Transverse colon (tissue), 4 donors: ENCODE results near the gene EFNA1. TPM values are rescaled to one million over a fixed set of nuclear protein-coding genes. Genes with fewer than 3 reads are reported as not detected.

Experiments used
- DNase-seq: peaks from one replicate; pipeline ENCODE4 v3.0.0-alpha.2; 2019
- H3K27ac ChIP-seq, 4 donors: fragments of 200-600 bp; sonication (generic); 2 replicates each; pipeline ENCODE4 v1.5.1; 2016 to 2018; ENCODE audit warnings: inconsistent platforms in 4 of 4
- H3K27me3 ChIP-seq: fragments of 200-600 bp; sonication (generic); 2 replicates; pipeline ENCODE4 v1.5.1; 2017; ENCODE audit warnings: inconsistent platforms
- H3K36me3 ChIP-seq, 4 donors: fragments of 200-600 bp; sonication (generic); 2 replicates each; pipeline ENCODE4 v1.5.1; 2017 to 2019; ENCODE audit warnings: inconsistent platforms in 4 of 4
- H3K4me1 ChIP-seq, 4 donors: fragments of 200-600 bp; sonication (generic); 2 replicates each; pipeline ENCODE4 v1.5.1; 2017 to 2020; ENCODE audit warnings: inconsistent platforms in 4 of 4
- H3K4me3 ChIP-seq, 4 donors: fragments of 200-600 bp; sonication (generic); 1 replicate in 1 of 4; 2 replicates in 3 of 4; pipeline versions ENCODE4 v1.5.1 to v1.6.1; 2017 to 2019; ENCODE audit warnings: inconsistent platforms in 4 of 4
- H3K9me3 ChIP-seq, 2 donors: fragments of 200-600 bp; sonication (generic); 2 replicates each; pipeline ENCODE4 v1.5.1; 2017 to 2019; ENCODE audit warnings: inconsistent platforms in 2 of 2
- EP300 ChIP-seq: sonication (generic); formaldehyde crosslinking; IDR thresholded peaks from one replicate; pipeline ENCODE4 v1.6.1; 2017; ENCODE audit warnings: antibody characterized with exemption, low read depth
- POLR2A ChIP-seq: fragments of 450-650 bp; IDR thresholded peaks from one replicate; pipeline ENCODE4 v1.6.1; 2016; ENCODE audit warnings: antibody characterized with exemption, mild to moderate bottlenecking, moderate library complexity
- POLR2AphosphoS5 ChIP-seq, 3 donors: sonication (generic); formaldehyde crosslinking; IDR thresholded peaks; one replicate each; pipeline ENCODE4 v1.6.1; 2016; ENCODE audit warnings: antibody characterized with exemption in 3 of 3
- WGBS, 2 donors: methylation state at CpG; one replicate each; pipeline ENCODE4 v1.1.5; 2018; ENCODE audit warnings: low coverage in 1 of 2; 5-methylcytosine and 5-hydroxymethylcytosine counted together
- in situ Hi-C, 4 donors: fragments of 200-750 bp; cut with MboI; loops; one replicate each; pipeline versions ENCODE4 v1.15.0 to v1.15.1; 2017; ENCODE audit warnings: low sequenced_read_pairs in 3 of 4, low pct_ligation_motif_present in 1 of 4, low pct_unique_long_range_greater_than_20kb in 1 of 4
- intact Hi-C: fragments of 100-400 bp; cut with DNase I; formaldehyde crosslinking; loops from one replicate; pipeline ENCODE4 v1.15.1; 2023; ENCODE audit warnings: low total_unique reads
- total RNA-seq, 4 donors: library from RNA; depleted of rRNA; stranded (reverse); fragments of >200 nt; gene quantifications; one replicate each; pipeline ENCODE4 v1.1.0, GENCODE V29; 2016
- TF ChIP-seq, protein P1 (sequence below), 5 experiments: fragments of 200-600 bp in 3 of 5; fragments of 450-650 bp in 2 of 5; sonication (generic) in 3 of 5; IDR thresholded peaks; 1 replicate in 2 of 5; 2 replicates in 3 of 5; pipeline ENCODE4 v1.5.1; 2016 to 2017; ENCODE audit warnings: antibody characterized with exemption in 5 of 5, inconsistent platforms in 3 of 5, mild to moderate bottlenecking in 2 of 5, moderate library complexity in 1 of 5

The EFNA1 gene
- total RNA-seq, 4 donors from 2014 or later, result 18.5 to 108 (median 62.7) TPM

DNA sequence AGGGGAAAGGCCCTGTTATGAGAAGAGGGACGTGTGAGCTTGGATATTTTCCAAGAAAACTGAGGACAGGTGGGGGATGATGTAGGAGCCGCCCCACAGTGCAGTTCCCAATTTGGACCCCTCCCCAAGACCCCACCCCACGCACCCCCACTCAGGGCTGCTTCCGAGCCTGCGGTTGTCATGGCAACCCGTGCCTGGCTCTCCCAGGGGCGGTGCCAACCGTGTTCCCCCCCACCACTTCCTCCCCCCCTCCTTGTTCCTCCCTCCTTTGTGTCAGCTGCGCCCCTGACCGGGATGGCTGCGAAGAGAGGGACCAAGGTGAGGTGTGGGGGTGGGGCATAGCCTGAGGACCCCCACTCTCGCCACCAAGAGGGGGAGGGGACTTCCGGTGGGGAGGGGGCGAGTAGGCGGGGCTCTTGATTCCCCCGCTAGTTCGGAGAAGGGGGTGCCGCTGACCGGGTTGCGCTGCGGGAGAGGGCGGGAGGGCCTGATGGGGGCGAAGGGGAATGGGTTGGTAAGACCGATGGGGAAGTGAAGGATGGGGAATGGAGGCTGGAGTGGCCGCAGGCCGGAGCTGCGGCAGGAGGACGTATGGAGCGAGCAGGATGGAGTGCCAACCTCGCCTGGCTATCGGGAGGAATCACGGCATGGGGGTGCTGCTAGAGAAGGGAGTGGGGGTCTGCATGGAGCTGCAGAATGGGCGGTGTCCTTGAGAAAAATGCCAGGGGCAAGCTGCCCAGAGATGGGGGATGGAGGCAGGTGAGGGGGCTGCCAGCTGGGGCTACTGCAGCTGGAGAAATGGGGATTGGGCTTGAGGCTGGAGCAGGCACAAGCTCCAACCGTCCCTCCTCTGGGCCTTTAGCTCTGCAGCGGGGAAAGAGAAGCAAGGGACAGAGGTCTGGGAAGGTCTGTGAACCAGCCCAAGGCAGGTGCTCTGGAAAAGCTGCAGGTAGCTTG lies 46.9 kb downstream of the EFNA1 start:
- TF ChIP-seq, protein P1, sequence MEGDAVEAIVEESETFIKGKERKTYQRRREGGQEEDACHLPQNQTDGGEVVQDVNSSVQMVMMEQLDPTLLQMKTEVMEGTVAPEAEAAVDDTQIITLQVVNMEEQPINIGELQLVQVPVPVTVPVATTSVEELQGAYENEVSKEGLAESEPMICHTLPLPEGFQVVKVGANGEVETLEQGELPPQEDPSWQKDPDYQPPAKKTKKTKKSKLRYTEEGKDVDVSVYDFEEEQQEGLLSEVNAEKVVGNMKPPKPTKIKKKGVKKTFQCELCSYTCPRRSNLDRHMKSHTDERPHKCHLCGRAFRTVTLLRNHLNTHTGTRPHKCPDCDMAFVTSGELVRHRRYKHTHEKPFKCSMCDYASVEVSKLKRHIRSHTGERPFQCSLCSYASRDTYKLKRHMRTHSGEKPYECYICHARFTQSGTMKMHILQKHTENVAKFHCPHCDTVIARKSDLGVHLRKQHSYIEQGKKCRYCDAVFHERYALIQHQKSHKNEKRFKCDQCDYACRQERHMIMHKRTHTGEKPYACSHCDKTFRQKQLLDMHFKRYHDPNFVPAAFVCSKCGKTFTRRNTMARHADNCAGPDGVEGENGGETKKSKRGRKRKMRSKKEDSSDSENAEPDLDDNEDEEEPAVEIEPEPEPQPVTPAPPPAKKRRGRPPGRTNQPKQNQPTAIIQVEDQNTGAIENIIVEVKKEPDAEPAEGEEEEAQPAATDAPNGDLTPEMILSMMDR (IDR thresholded peaks at IDR 0.05), result no peak
- no peak for TF ChIP-seq POLR2A
- TF ChIP-seq POLR2AphosphoS5 (IDR thresholded peaks at IDR 0.05), result no peak
- TF ChIP-seq EP300, result no peak
- 0 to 22% methylated on average over 2 to 29 of the region's 35 CpGs for WGBS, 2 donors
- peaks cover 15 to 31% (median 25%) of the 10 kb centered on the region in 4 donors for H3K4me1 ChIP-seq
- peak overlapping the region in 2 of 4 donors; percentile 92 to 95 for H3K27ac ChIP-seq
- H3K36me3 ChIP-seq, result no peaks in the 10 kb centered on the region
- in situ Hi-C loops (loop anchor here in 1 of 4 donors (25.0 kb wide), 1 partner anchor 262 kb away; no protein-coding TSS in a partner anchor), intact Hi-C loops (no loop called here)
- no peaks in the 10 kb centered on the region for H3K9me3 ChIP-seq
- H3K4me3 ChIP-seq, result peak overlapping the region in 2 of 4 donors; percentile 4 to 91
- H3K27me3 ChIP-seq, result peaks cover 6% of the 10 kb centered on the region
- peak; percentile 38 for DNase-seq

DNA sequence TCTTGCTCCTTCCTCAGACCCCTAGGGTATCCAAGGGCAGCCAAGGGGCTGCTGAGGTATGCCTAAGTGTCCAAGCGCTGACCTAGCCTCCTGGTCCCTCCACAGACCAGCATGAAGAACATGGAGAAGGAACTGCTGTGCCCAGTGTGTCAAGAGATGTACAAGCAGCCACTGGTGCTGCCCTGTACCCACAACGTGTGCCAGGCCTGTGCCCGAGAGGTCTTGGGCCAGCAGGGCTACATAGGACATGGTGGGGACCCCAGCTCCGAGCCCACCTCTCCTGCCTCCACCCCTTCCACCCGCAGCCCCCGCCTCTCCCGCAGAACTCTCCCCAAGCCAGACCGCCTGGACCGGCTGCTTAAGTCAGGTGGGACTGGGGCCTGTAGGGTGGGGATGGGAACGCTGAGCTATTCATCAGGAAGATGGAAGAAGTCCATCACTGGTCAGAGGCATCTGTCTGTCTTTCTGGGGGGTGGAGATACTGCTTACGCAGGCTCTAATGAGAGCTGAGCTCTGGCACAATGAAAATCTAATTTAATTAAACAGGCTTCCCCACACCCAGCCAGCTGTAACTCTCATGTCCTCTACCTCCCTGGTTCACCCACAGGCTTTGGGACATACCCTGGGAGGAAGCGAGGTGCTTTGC lies 47.7 kb downstream of the EFNA1 start:
- intact Hi-C loops, result no loop called here
- DNase-seq, result peak; percentile 11
- Histone ChIP-seq H3K27me3 (peaks cover 6% of the 10 kb centered on the region), H3K4me3 (no peak overlapping the region), H3K4me1 (peaks cover 15 to 31% (median 25%) of the 10 kb centered on the region in 4 donors), H3K36me3 (no peaks in the 10 kb centered on the region), H3K27ac (no peak overlapping the region), H3K9me3 (no peaks in the 10 kb centered on the region)
- WGBS, 2 donors, result 86 to 100% methylated on average over 1 to 12 of the region's 12 CpGs
- in situ Hi-C loops, result no loop called here
- TF ChIP-seq EP300 (no peak), POLR2AphosphoS5 (IDR thresholded peaks at IDR 0.05) (no peak), POLR2A (no peak)
- TF ChIP-seq, protein P1 (IDR thresholded peaks at IDR 0.05), result no peak

DNA sequence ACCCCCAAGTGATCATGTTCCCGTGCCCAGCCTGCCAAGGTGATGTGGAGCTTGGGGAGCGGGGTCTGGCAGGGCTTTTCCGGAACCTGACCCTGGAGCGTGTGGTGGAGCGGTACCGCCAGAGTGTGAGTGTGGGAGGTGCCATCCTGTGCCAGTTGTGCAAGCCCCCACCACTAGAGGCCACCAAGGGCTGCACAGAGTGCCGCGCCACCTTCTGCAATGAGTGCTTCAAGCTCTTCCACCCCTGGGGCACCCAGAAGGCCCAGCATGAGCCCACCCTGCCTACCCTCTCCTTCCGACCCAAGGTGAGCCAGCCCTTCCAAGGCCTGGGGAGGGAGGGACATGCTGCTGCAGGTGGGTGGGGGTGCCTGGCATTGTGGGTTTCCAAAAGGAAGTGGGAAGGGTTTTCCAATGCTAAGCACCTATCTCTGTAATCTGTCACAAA lies 48.3 kb downstream of the EFNA1 start:
- in situ Hi-C loops, result no loop called here
- Histone ChIP-seq H3K27ac (no peak overlapping the region), H3K4me1 (peaks cover 15 to 31% (median 25%) of the 10 kb centered on the region in 4 donors), H3K4me3 (no peak overlapping the region), H3K36me3 (no peaks in the 10 kb centered on the region), H3K9me3 (no peaks in the 10 kb centered on the region), H3K27me3 (peaks cover 6% of the 10 kb centered on the region)
- intact Hi-C loops, result no loop called here
- TF ChIP-seq POLR2A (no peak), EP300 (no peak), POLR2AphosphoS5 (IDR thresholded peaks at IDR 0.05) (no peak)
- TF ChIP-seq, protein P1 (IDR thresholded peaks at IDR 0.05), result no peak
- DNase-seq, result peak; percentile 16
- WGBS, 2 donors, result 20 to 82% methylated on average over 1 to 9 of the region's 9 CpGs

DNA sequence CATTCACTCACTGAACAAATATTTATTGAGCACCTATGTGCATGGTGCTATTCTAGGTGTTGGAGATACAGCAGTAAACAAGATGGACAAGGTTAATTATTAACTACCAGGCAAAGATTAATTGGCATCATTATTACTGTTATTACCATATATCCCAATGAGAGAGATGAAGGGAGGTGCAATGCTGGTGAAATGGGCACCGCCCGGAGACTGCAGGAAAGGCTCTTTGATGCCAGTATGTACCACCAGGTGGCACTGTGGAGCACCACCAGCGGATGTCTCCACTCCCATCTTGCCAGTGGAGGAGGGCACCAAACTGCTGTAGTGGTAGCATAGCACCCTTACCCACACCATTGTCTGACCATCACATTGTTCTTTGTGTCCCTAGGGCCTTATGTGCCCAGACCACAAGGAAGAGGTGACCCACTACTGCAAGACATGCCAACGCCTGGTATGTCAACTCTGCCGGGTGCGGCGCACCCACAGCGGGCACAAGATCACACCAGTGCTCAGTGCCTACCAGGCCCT lies 48.9 kb downstream of the EFNA1 start:
- WGBS, 2 donors, result 57% methylated on average over 8 of the region's 8 CpGs; no CpG with 5 or more reads in 1 of the 2 donors
- Histone ChIP-seq H3K27me3 (peaks cover 6% of the 10 kb centered on the region), H3K4me3 (no peak overlapping the region), H3K9me3 (no peaks in the 10 kb centered on the region), H3K27ac (no peak overlapping the region), H3K36me3 (no peaks in the 10 kb centered on the region), H3K4me1 (peaks cover 15 to 31% (median 25%) of the 10 kb centered on the region in 4 donors)
- TF ChIP-seq EP300, result no peak
- TF ChIP-seq, protein P1 (IDR thresholded peaks at IDR 0.05), result peak; percentile 94 to 96 (median 95)
- intact Hi-C loops (no loop called here), in situ Hi-C loops (no loop called here)
- DNase-seq, result peak; percentile 93
